Measurements from ENCODE around the gene ARMC3.
A peak's percentile ranks its signal among the peaks of the same experiment; 100 is the strongest.

The ARMC3 gene

GRCh38 chr10:22992075-22992474 is 64.2 kb downstream of the ARMC3 start:
- peak; percentile 58 for DNase-seq (ENCODE audit: low spot score)

DNA sequence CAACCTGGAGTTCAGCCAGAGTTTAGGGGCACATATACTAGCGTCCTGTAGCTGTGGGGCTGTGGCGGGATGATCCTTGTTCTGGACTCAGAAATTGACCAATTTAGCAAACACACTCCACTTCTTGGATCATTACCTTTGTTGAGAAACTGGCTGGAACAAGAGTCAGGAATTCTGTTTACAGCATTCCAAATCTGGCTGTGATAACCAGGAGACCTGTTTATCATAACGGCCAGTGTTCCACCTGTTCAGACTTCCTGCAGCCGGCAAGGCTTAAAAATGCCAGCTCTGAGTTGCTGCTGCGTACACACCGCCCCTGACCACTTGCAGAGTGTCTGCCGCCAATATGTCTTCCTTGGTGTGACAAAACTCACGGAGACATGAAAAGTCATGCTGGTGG is 64.8 kb downstream of the ARMC3 start:
- no peak for DNase-seq (ENCODE audit: low spot score)

GRCh38 chr10:22993314-22993713 is 65.5 kb downstream of the ARMC3 start:
- no peak for DNase-seq (ENCODE audit: low spot score)

DNA sequence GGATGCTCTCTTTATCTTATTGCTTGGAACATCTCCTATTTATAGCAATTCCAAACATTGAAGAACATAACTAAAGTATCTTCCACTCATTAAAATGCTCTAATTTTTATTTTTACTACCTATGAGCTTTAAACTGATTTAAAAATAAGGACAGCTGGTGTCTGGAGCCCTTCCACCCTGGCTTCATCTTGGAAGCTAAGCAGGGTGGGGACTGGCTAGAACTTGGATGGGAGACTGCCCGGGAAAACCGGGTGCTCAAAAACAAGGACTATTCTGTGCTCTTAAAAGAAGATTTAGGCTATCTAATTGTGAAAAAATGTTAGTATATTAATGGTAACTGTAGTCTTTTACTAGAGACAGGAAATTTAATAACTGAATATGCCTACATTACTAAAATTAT is 69.2 kb downstream of the ARMC3 start:
- DNase-seq (ENCODE audit: low spot score), result no peak

GRCh38 chr10:22998091-22998490 is 70.2 kb downstream of the ARMC3 start:
- no peak for DNase-seq (ENCODE audit: low spot score)

DNA sequence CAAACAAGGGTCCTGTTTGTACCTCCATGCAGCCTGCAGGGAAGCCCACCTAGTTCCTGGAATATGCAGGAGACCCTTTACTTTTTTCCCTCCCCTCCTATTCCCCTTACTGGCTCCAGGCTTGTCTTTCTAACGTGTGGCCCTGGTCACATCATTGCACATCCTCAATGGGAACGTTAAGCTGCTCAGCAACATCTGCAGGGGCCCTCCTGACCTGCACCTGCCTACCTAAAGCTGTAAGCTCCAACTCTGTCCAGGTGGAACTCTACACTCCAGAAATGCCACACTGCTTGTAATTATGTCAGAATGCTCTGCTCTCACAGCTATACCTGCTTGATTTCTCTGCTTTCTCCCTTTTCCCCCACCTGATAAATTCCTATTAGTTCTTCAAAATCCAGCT is 72.1 kb downstream of the ARMC3 start:
- no peak for DNase-seq (ENCODE audit: low spot score)

GRCh38 chr10:23001901-23002516 is 74.2 kb downstream of the ARMC3 start:
- DNase-seq (ENCODE audit: low spot score), result no peak

DNA sequence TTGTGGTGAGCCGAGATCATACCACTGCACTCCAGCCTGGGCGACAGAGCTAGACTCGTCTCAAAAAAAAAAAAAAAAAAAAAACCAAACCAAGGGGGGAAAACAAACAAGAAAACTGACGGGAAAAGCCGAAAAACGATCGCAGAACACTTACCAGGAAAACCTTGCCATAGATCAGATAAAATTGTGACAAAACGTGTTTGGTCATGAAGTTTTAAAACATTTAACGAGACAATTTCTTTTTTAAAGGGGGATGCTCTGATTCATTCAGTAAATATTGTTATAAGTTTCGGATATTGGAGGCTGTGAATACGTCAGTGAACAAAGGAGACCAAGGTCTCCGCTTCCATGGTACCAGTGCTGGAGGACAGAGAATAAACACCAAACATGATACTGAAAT is 77.3 kb downstream of the ARMC3 start:
- no peak for DNase-seq (ENCODE audit: low spot score)

DNA sequence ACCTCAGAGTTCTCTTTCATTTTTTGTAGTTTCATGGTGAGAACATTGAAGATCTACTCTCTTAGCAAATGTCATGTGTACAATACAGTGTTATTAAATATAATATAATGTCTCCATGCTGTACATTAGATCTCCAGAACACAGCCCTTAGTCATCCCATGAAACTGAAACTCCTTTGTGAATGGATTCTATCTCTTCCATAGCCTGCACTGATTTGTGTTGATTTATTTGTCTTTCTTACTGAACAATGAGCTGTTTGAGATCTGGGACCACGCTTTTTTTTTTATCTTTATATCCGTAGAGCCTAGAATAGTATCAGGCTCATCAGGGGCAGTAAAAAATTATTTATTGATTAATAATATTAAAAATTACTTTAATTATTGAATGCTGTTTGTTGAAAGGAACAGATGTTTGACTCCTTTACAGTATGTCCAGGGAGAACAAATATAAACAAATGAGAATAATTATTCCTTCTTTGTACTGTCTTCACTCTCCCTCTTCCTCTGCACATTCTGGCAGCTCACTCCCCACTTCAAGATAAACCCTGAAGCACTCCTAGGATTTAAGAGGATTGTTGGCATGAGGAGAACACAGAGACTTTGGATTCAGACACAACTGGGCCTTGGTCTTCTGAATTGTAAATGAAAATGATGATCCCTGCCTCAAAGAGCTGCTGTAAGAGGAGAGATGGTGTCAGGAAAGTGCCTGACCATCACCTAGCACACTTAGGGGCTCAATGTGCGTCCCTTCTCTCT is 85.9 kb downstream of the ARMC3 start:
- DNase-seq (ENCODE audit: low spot score), result no peak

DNA sequence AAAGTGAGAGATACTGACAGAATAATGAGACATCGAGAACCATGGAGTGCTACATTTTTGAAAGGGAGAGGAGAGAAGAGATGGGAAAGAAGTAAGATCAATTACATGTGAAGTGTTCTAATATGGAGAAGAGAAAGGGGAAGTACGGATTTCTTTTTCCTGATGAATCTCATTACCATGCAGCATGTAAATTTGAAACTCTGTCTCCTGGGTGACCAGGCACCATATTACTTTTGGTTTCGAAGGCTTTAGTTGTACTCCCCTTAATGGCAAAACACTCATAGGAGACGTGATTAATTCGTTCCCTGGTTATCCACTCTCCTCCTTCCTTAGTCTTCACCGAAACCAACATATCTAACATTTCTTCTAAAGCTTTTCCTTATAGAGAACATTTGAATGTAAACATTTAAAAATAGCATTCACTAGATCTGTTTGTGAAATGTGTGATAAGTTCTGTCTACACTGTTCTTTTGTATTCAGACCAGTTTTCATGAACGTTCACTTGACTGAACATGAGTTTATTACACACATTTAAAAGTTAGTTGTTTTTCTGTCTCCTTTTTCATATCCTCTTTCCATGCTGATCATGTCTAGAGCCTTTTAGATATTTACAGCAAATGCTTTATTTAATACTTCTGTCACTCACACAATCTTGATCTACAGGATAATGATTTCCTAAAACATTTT is 87.3 kb downstream of the ARMC3 start:
- DNase-seq (ENCODE audit: low spot score), result no peak

DNA sequence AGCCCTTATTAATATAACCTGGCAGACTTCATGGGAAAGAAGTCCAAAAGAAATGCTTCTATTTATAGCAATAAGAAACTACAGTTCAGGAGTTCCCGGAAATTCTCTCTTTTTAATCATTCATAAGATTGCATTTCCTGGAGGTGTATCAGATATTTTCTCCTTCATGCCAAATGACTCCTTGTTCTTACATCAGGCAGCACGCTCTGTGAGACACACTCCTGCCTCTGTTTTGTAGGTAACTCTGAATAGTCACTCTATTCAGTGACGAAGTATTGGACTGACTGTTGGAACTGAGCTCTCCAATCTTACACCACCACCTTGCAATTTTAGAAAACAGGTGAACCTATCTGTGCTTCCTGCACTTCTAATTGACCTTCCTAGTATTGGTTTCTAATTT is 88.8 kb downstream of the ARMC3 start:
- no peak for DNase-seq (ENCODE audit: low spot score)

DNA sequence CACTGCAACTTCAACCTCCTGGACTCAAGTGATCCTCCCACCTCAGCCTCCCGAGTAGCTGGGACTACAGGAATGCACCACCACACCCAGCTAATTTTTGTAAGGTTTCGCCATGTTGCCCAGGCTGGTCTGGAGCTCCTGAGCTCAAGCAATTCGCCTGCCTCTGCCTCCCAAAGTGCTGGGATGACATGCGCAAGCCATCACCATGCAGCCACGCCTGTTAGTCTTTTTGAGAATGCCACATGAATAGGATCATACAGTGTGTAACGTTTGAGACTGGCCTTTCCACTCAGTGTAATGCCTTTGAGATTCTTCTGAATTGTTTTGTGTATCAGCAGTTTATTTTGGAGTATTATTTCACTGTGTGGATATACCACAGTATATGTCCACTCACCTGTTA is 91.8 kb downstream of the ARMC3 start:
- no peak for DNase-seq (ENCODE audit: low spot score)

DNA sequence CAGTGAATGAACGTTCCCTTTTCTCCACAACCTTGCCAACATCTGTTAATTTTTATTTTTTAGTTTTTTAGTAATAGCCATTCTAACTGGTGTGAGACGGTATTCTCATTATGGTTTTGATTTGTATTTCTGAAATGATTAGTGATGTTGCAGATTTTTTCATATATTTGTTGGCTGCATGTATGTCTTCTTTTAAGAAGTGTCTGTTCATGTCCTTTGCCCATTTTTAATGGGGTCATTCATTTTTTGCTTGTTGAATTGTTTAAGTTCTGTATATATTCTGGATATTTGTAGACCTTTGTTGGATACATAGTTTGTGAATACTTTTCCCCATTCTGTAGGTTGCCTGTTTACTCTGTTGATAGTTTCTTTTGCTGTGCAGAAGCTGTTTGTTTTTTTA is 93.6 kb downstream of the ARMC3 start:
- DNase-seq (ENCODE audit: low spot score), result no peak

- DNase-seq (ENCODE audit: low spot score), result no peak
Measured at GRCh38 chr10:23024002-23024401, 96.1 kb downstream of the ARMC3 start.

- DNase-seq (ENCODE audit: low spot score), result no peak
Measured at GRCh38 chr10:23031318-23031717, 103.5 kb downstream of the ARMC3 start.

DNA sequence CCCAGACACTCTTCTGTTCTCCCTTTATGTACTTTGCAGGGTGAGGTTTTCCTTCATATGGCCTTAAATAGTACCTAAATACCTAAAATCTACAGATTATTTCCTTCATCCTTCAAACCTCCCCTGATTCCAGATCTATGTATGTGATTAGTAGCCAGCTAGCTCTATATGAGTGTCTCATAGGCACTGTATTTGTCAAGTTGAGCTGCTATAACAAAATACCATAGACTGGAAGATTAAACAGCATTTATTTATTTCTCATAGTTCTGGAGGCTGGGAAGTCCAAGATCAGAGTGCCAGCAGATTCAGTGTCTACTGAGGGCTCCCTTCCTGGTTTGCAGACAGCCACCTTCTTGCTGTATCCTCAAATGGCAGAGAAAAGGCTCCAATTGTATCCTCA is 106.9 kb downstream of the ARMC3 start:
- no peak for DNase-seq (ENCODE audit: low spot score)

- DNase-seq (ENCODE audit: low spot score), result no peak
Measured at GRCh38 chr10:23035569-23035968, 107.7 kb downstream of the ARMC3 start.

GRCh38 chr10:23037152-23037551 is 109.3 kb downstream of the ARMC3 start:
- no peak for DNase-seq (ENCODE audit: low spot score)

DNA sequence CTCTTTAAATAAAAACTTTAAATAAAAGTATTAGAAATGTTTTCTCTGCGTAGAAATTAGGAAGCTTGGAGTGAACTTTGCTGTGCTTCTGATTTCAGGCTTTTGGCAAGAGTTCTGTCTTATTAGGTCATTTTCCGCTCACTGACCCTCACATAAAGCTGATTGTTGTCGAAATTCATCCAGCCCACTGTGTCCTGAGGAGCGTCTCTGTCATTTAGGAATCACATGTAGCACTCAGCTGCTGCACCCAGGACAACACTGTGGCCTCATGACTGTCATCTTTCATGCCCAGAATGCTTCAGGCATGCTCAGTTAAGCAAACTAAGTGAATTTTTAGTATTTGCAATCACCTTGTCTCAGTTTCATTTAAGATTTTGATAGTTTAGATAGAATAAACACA is 109.7 kb downstream of the ARMC3 start:
- DNase-seq (ENCODE audit: low spot score), result no peak

DNA sequence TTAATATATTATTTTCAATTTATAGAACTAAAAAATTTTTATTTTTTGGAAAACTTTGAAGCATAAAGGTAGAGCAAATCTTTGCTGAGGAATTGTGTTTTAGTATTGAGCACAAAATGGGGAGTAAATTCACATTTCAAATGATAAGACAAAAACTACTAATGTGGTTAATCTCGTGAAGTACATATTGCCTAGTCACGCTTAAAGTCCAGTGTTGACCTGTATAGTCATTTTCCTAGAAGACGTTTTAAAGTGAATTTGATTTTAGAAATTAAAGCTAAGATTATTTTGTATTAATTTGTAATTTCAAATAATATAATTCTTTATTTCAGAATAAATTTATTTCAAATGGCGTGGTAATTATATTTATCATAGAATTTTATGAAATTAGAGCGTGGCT is 110.3 kb downstream of the ARMC3 start:
- DNase-seq (ENCODE audit: low spot score), result no peak

DNA sequence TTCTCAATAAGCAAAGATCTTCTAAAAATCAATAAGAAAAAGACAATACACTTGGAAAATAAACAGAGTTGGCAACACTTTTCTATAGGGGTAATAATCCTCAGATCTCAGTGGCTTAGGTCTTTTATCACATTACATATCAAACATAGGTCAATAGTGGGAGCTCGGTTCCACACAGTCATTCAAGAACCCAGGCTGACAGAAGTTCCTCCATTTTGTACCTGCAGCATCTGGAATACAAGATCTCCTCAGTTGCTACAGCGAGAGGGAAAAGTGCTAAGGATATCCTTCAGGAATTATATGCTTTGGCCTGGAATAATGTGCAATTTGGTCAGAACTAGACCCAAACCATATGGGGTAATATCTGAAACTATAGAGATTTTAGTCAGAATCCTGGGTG is 112.1 kb downstream of the ARMC3 start:
- no peak for DNase-seq (ENCODE audit: low spot score)

- DNase-seq (ENCODE audit: low spot score), result no peak
Measured at GRCh38 chr10:23046027-23046426, 118.2 kb downstream of the ARMC3 start.
